Daoy (cell line): ENCODE results near the gene ANKRD28. TPM values are rescaled to one million over a fixed set of nuclear protein-coding genes. Genes with fewer than 3 reads are reported as not detected.
"Not testable (repeated sequence)": the region's sequence is repeated elsewhere in the genome, so short reads cannot be mapped to it uniquely, and the experiment has no call there.

Source experiments
- DNase-seq: peaks from one replicate; pipeline ENCODE4 v3.0.0-alpha.2; 2015; ENCODE audit warnings: low read depth
- total RNA-seq: library from RNA; depleted of rRNA; stranded (reverse); fragments of >200 nt; shearing (Covaris generic); gene quantifications from 2 replicates; pipeline ENCODE4 v1.2.3, GENCODE V29; 2014

ANKRD28 gene
- total RNA-seq, 1 experiment from 2014 or later, result 31.4 TPM

- no peak for DNase-seq
These were observed 6.1 kb upstream of the ANKRD28 start for GRCh38 chr3:15803921-15804320.

- no peak for DNase-seq
These were observed 3.5 kb upstream of the ANKRD28 start for GRCh38 chr3:15801298-15801697.

DNA sequence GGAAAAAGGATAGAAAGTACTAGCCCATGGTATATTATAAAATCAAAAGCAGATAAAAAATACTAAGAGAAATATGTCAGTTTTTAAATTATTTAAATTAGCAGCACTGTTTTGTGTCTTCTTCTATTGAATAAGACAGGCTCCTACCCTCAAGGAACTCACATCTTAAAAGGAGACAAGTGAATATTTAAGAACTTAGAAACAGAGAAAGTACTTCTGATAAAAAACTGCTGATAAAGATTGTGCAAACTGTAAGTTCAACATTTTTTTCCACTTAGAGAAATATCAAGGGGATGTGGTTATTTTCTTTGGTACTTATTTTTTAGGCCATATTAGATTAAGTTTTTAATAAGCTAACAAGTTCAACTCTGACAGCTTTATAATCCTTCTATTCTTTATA, 3.0 kb upstream of the ANKRD28 start:
- no peak for DNase-seq

DNA sequence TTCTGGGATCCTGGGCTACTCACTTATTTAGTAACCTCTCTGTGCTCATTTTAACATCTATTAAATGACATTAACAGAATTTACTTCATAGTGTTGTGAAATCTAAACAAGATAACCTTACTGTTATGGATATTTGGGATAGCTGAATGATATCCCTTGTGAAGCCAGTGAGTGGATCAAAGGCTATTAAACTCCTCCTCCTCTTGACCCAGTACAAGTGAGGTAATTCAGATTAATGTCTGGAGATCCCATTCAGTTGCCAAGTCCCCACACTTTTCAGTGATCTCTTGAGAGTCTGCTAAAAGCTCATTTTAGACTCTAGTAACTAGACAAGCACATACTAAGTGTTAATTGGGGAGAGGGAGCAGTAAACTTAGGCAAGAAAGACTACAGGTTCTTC, 2.5 kb upstream of the ANKRD28 start:
- DNase-seq, result no peak

GRCh38 chr3:15798533-15799245, 910 bp upstream of the ANKRD28 start:
- no peak for DNase-seq

GRCh38 chr3:15796771-15797641, 773 bp downstream of the ANKRD28 start:
- peak; percentile 58 for DNase-seq

- no peak for DNase-seq
These were observed 1.4 kb downstream of the ANKRD28 start for GRCh38 chr3:15796331-15796730.

DNA sequence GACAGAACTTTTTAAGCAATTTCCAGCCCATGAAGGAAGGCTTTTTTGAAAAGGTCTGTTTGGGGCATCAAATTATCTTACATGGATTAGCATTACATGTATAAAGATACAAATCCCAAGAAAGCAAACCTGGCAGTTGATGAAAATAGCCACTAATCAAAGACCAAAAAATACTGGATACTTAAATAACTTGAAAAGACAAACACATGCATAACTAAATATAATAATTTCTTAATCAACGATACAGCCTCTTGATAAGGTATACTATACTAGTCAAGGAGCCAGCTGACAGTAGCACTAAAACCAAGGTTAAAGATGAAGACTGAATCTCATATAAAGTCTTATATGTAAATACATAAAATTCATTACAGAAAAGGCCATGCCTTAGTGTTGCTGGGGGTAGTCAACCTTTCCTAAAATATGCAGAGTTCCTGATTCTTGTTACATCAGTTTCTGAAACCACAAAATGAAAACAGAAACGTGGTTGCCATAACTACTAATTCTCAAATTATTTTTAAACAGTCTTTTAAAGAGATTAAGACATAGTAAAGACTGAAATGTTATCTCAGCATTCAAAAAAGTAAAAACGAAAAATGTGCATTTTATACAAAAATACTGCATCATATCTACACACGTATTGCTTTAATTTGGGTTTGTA, 2.0 kb downstream of the ANKRD28 start:
- DNase-seq, result no peak

DNA sequence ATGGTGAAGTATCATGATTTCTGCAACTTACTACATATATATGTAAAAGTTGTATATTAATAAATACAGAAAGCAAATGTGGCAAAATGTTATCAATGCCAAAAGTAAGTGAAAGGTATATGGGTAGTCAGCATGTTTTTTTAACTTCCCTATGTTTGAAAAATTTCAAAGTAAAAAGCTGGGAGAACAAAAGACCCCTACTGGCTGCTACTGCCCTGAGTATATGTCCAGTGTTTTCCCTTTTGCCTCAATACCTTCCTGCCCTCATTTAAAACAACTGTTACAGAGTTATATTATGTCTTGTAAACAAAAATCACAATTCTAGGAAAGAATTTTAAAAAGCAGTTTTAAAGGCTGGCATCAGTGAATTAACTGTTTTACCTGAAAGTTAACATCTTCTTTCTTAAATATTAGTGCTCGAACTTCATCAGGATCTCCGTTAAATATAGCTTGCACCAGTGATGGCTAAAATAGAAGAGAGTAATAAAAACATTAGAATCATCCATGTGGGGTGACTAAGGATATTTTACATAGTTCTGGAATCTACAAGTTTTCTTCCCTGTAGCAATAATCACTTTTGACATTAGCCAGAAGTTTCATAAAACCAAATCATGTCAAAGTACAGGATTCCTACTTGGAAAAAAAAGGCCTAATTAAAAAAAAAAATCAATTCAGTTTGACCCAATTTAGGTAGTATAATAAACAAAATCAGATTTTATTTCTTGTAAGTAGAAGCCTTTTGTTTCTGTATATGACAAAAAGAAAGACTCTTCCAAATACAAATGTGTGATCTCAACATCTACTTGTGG, 2.7 kb downstream of the ANKRD28 start:
- DNase-seq, result no peak

- peak; percentile 44 for DNase-seq
These were observed 3.4 kb downstream of the ANKRD28 start for GRCh38 chr3:15794303-15794771.

GRCh38 chr3:15791525-15791924, 6.3 kb downstream of the ANKRD28 start:
- DNase-seq, result no peak

- no peak for DNase-seq
These were observed 9.8 kb downstream of the ANKRD28 start for GRCh38 chr3:15787941-15788340.

GRCh38 chr3:15787526-15787925, 10.3 kb downstream of the ANKRD28 start:
- DNase-seq, result no peak

- DNase-seq, result no peak
These were observed 14.3 kb downstream of the ANKRD28 start for GRCh38 chr3:15783361-15783969.

- DNase-seq, result no peak
These were observed 15.3 kb downstream of the ANKRD28 start for GRCh38 chr3:15782429-15782828.

DNA sequence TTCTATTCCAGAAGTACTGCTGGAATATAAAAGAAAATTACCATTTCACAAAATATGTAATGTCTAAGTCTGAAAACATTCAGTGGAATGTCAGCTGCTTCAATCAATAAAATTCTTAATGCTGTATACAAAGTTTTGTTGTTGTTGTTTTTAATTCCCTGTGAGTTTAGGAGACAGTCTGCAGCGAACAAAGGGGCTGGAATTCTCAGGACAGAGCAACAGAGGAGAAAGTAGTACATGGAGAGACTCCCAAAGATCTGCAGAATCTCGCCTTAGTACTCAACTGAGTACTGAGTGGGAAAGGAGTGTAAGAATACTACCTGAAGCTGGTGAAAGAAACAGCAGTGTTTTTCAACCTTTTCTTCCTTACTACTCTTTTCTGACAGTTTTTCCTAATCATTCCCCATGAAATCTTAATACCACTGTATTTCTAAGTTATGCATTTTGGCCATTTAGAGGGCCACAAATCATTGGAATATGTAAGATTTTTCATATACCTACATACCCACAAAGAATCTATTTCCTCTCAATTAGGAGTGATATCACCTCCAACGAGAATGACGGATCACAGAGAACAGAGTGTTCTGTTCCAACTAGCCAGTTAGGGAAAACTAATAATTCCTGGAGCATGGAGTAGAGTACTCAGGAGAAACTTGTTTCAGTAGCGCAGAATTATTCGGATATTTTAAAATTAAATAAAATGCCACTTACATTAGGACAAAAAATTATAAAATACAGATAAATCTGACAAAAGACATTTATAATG, 16.0 kb downstream of the ANKRD28 start:
- no peak for DNase-seq

DNA sequence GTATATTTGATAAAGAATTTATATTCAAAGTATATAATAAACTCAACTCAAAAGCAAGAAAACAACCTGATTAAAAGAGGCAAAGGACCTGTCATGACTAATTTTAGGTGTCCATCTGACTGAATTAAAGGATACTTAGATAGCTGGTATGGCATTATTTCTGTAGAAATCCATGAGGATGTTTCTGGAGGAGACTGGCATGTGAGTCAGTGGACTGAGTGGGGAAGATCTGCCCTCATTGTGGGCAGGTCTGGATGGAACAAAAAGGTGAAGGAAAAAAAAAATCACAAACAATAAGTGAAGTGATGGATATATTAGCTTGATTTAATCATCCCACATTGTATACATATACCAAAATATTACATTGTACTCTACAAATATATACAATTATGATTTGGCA, 16.6 kb downstream of the ANKRD28 start:
- DNase-seq, result no peak

GRCh38 chr3:15779111-15779510, 18.7 kb downstream of the ANKRD28 start:
- DNase-seq, result no peak

GRCh38 chr3:15778332-15778858, 19.4 kb downstream of the ANKRD28 start:
- no peak for DNase-seq

GRCh38 chr3:15774931-15775560, 22.7 kb downstream of the ANKRD28 start:
- DNase-seq, result not testable (repeated sequence)
